Cardiac fibroblast (primary cell): ENCODE results near the gene CCNG1.
"Not testable (repeated sequence)": the region's sequence is repeated elsewhere in the genome, so short reads cannot be mapped to it uniquely, and the experiment has no call there.

Experiments
- DNase-seq, 2 donors: peaks; one replicate each; pipeline versions ENCODE4 v3.0.0 to v3.0.0-alpha.2; 2010; ENCODE audit warnings: low read depth in 2 of 2
- H3K4me3 ChIP-seq, 2 donors: replicated peaks in 1 of 2; 1 replicate in 1 of 2; 2 replicates in 1 of 2; pipeline ENCODE4 v1.5.1; 2011; ENCODE audit warnings: low read depth in 2 of 2, low read length in 2 of 2, mild to moderate bottlenecking in 2 of 2, moderate library complexity in 1 of 2
- CTCF ChIP-seq: IDR thresholded peaks from one replicate; pipeline ENCODE4 v1.5.1; 2011; ENCODE audit warnings: low read depth, mild to moderate bottlenecking, low read length, inconsistent platforms

The CCNG1 gene

GRCh38 chr5:163437309-163438182, at the start of gene CCNG1:
Gene CCNG1 (plus strand): TSS chr5:163437595. CDS start chr5:163439257, 1,662 bp downstream.
- no peak for TF ChIP-seq CTCF
- peak; percentile 97 for DNase-seq
- H3K4me3 ChIP-seq: peak within 1 kb of the TSS; percentile 84 to 87

- no peak overlapping the region for H3K4me3 ChIP-seq
- no peak for DNase-seq
- TF ChIP-seq CTCF: no peak
These were observed 41.6 kb upstream of the CCNG1 start for GRCh38 chr5:163395792-163396191.

GRCh38 chr5:163396818-163397340, 40.5 kb upstream of the CCNG1 start:
- H3K4me3 ChIP-seq, DNase-seq: not testable (repeated sequence)

- no peak for TF ChIP-seq CTCF
- DNase-seq: no peak
- H3K4me3 ChIP-seq: no peak overlapping the region
These were observed 40.0 kb upstream of the CCNG1 start for GRCh38 chr5:163397354-163397753.

- no peak for TF ChIP-seq CTCF
- no peak overlapping the region for H3K4me3 ChIP-seq
- DNase-seq: no peak
These were observed 37.5 kb upstream of the CCNG1 start for GRCh38 chr5:163399923-163400322.

- no peak for TF ChIP-seq CTCF
- DNase-seq: no peak
These were observed 36.1 kb upstream of the CCNG1 start for GRCh38 chr5:163401271-163401670.

GRCh38 chr5:163402007-163402406, 35.4 kb upstream of the CCNG1 start:
- TF ChIP-seq CTCF: no peak
- no peak overlapping the region for H3K4me3 ChIP-seq
- DNase-seq: no peak

More at GRCh38 chr5:163401271-163401670, 36.1 kb upstream of the CCNG1 start:
- H3K4me3 ChIP-seq: no peak overlapping the region
